Measurements from ENCODE around the gene ASB11. TPM values are rescaled to one million over a fixed set of nuclear protein-coding genes. Genes with fewer than 3 reads are reported as not detected.

The ASB11 gene
- total and polyA plus RNA-seq, 2 donors from 2014 or later, result 0.41 TPM; not detected in 1

DNA sequence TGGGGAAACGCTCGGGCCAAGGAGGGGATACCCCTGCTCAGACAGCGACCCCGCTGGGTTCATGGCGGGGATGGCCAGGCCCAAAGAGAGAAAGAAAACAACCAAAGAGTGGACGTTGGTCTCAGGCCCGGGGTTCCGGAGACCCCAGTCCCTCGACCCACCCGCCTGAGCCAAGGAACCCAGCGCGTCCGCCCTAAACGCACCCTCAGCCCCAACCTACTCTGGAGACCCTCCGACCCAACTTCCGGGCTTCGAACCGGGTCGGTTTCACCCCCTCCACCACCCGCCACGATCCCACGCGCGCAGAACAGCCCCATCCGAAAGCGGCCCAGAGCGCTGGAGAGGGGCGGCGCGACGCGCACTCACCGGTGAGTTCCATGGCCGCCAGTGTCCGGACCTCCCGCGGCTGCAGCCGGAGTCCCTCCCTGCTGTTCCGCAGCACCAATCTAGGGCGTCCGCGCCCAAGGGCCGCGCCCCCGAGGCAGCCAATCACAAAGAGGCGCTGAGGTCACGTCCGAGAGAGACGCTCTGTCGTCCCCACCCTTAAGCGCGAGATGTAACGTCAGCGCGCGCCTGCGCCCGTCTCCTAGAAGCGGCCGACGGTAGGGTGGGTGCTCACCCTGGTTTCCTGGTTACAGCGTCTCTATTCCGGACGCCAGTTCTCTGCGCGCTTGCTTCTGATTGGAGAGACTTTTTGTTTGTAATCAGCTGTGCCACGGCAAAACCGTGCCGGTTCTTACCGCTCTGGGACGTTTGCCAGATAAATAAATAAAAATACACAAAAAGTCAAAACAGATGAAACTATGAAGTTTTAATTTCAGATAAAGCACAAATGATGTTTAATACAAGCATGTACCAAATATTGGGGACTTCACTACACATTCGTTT lies 19.9 kb upstream of the ASB11 start, which contains the start of gene PIGA:
Gene PIGA, minus strand, starts transcription at position 389 of the 888 bp plus-strand sequence. CDS start 3,593 bp downstream, outside the sequence.
- Histone ChIP-seq H3K27me3 (ENCODE audit: control insufficient read depth, insufficient read depth, low read length) (peaks cover 19% of the 10 kb centered on the region), H3K27ac (ENCODE audit: low read depth in 2 of 2, low read length in 2 of 2) (peak within 1 kb of the TSS; percentile 78 to 80), H3K36me3 (ENCODE audit: control insufficient read depth in 2 of 3, insufficient read depth in 3 of 3, low read length in 3 of 3) (peaks cover 0 to 4% (median 3%) of the 10 kb centered on the region in 3 donors), H3K4me3 (ENCODE audit: low read length in 3 of 3) (peak within 1 kb of the TSS; percentile 72 to 84 (median 82)), H3K9me3 (ENCODE audit: control insufficient read depth in 2 of 3, insufficient read depth in 1 of 3, low read length in 3 of 3) (no peaks in the 10 kb centered on the region), H3K9ac (ENCODE audit: low read length in 3 of 3) (peak within 1 kb of the TSS; percentile 71 to 81 (median 77)), H3K4me1 (ENCODE audit: control insufficient read depth in 2 of 3, insufficient read depth in 2 of 3, low read depth in 1 of 3, low read length in 3 of 3) (no peaks in the 10 kb centered on the region)
- TF ChIP-seq, protein P1, sequence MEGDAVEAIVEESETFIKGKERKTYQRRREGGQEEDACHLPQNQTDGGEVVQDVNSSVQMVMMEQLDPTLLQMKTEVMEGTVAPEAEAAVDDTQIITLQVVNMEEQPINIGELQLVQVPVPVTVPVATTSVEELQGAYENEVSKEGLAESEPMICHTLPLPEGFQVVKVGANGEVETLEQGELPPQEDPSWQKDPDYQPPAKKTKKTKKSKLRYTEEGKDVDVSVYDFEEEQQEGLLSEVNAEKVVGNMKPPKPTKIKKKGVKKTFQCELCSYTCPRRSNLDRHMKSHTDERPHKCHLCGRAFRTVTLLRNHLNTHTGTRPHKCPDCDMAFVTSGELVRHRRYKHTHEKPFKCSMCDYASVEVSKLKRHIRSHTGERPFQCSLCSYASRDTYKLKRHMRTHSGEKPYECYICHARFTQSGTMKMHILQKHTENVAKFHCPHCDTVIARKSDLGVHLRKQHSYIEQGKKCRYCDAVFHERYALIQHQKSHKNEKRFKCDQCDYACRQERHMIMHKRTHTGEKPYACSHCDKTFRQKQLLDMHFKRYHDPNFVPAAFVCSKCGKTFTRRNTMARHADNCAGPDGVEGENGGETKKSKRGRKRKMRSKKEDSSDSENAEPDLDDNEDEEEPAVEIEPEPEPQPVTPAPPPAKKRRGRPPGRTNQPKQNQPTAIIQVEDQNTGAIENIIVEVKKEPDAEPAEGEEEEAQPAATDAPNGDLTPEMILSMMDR (IDR thresholded peaks at IDR 0.05; ENCODE audit: borderline replicate concordance, extremely low read depth, insufficient read depth), result no peak
- intact Hi-C loops (cut with DNase I), result no loop called here
- FAIRE-seq (peak; percentile 98), DNase-seq (peak; percentile 95 to 99 (median 97))

DNA sequence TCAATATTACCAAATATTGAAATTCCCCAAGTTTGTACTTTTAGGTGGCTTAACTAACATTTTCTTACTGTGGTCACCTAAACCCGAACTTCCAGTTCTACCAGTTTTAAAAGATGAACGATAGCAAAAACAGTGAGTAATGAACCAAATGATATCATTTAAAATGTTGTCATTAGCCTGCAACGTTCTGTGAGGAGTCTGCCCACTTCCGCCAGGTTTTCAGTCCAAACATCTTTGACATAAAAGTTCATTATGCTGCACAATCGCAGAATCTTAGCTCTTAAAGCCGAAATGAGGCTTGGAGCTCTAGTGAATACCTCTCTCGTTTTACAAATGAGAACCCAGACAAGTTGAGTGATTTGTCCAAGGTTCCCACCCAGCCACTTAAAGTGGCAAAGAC lies 19.1 kb upstream of the ASB11 start:
- DNase-seq (peak in 1 of 5 donors; percentile 22), FAIRE-seq (no peak)
- intact Hi-C loops (cut with DNase I), result no loop called here
- TF ChIP-seq, protein P1 (IDR thresholded peaks at IDR 0.05; ENCODE audit: borderline replicate concordance, extremely low read depth, insufficient read depth), result no peak
- H3K9me3 ChIP-seq (ENCODE audit: control insufficient read depth in 2 of 3, insufficient read depth in 1 of 3, low read length in 3 of 3), result no peaks in the 10 kb centered on the region
- peak overlapping the region; percentile 78 to 80 for H3K27ac ChIP-seq (ENCODE audit: low read depth in 2 of 2, low read length in 2 of 2)
- H3K27me3 ChIP-seq (ENCODE audit: control insufficient read depth, insufficient read depth, low read length), result peaks cover 17% of the 10 kb centered on the region
- peaks cover 2 to 7% (median 3%) of the 10 kb centered on the region in 3 donors for H3K36me3 ChIP-seq (ENCODE audit: control insufficient read depth in 2 of 3, insufficient read depth in 3 of 3, low read length in 3 of 3)
- peak overlapping the region; percentile 72 to 84 (median 80) for H3K4me3 ChIP-seq (ENCODE audit: low read length in 3 of 3)
- H3K4me1 ChIP-seq (ENCODE audit: control insufficient read depth in 2 of 3, insufficient read depth in 2 of 3, low read depth in 1 of 3, low read length in 3 of 3), result no peaks in the 10 kb centered on the region
- H3K9ac ChIP-seq (ENCODE audit: low read length in 3 of 3), result peak overlapping the region; percentile 71 to 81 (median 77)

DNA sequence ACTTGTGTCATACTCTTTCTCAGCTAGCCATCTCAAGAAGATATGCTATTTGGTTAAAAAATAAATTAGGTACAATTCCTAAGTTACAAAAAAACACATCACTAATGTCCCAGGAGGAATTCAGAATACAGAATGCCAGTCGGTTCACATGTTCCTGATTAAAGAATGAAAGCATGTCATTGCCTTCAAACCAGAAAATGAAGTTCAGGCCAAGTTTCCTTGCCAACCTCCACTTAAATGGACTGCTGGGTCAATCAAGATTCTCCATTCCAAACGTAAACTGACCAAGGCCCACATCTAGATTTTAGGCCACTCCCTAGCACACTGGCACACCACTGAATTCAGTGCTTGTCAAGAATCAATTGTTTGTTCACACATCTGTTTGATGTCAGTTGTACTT lies 13.4 kb upstream of the ASB11 start:
- TF ChIP-seq, protein P1 (IDR thresholded peaks at IDR 0.05; ENCODE audit: borderline replicate concordance, extremely low read depth, insufficient read depth), result no peak
- H3K9ac ChIP-seq (ENCODE audit: low read length in 3 of 3), result no peak overlapping the region
- H3K27me3 ChIP-seq (ENCODE audit: control insufficient read depth, insufficient read depth, low read length), result peaks cover 8% of the 10 kb centered on the region
- H3K4me1 ChIP-seq (ENCODE audit: control insufficient read depth in 2 of 3, insufficient read depth in 2 of 3, low read depth in 1 of 3, low read length in 3 of 3), result no peaks in the 10 kb centered on the region
- H3K27ac ChIP-seq (ENCODE audit: low read depth in 2 of 2, low read length in 2 of 2), result no peak overlapping the region
- H3K36me3 ChIP-seq (ENCODE audit: control insufficient read depth in 2 of 3, insufficient read depth in 3 of 3, low read length in 3 of 3), result peaks cover 3 to 11% (median 4%) of the 10 kb centered on the region in 3 donors
- H3K9me3 ChIP-seq (ENCODE audit: control insufficient read depth in 2 of 3, insufficient read depth in 1 of 3, low read length in 3 of 3), result peaks cover 0 to 2% (median 0%) of the 10 kb centered on the region in 3 donors
- intact Hi-C loops (cut with DNase I), result no loop called here
- DNase-seq (no peak), FAIRE-seq (no peak)
- H3K4me3 ChIP-seq (ENCODE audit: low read length in 3 of 3), result no peak overlapping the region
